HepG2 (cell line): ENCODE measurements around the gene NDRG3. TPM values are rescaled to one million over a fixed set of nuclear protein-coding genes. Genes with fewer than 3 reads are reported as not detected.

Source experiments
- ADNP ChIP-seq: sonication (generic); formaldehyde crosslinking; IDR thresholded peaks from 2 replicates; pipeline ENCODE4 v1.4.0; 2020; ENCODE audit warnings: missing genetic modification reagents
- ARID5B ChIP-seq: IDR thresholded peaks from 2 replicates; pipeline ENCODE4 v1.4.0; 2020; ENCODE audit warnings: mild to moderate bottlenecking, missing genetic modification reagents
- CHD4 ChIP-seq: fragments of 200-600 bp; sonication (generic); IDR thresholded peaks from 2 replicates; pipeline ENCODE4 v1.7.0; 2017; ENCODE audit warnings: mild to moderate bottlenecking, low read length, borderline replicate concordance
- EZH2 ChIP-seq: conservative IDR thresholded peaks from 2 replicates; pipeline ENCODE4 v1.6.1; 2012; ENCODE audit warnings: mild to moderate bottlenecking, low read depth, low read length, moderate library complexity
- MAFK ChIP-seq, 2 experiments: IDR thresholded peaks in 1 of 2; conservative IDR thresholded peaks in 1 of 2; 2 replicates each; pipeline ENCODE4 v1.6.1; 2011; ENCODE audit warnings: improper control_type of control experiment in 2 of 2, low read length in 2 of 2
- SATB2 ChIP-seq: sonication (generic); formaldehyde crosslinking; IDR thresholded peaks from 2 replicates; pipeline ENCODE4 v1.5.0; 2020; ENCODE audit warnings: missing genetic modification reagents
- XBP1 ChIP-seq: sonication (generic); formaldehyde crosslinking; IDR thresholded peaks from 2 replicates; pipeline ENCODE4 v1.5.0; 2020; ENCODE audit warnings: missing genetic modification reagents
- ZBTB10 ChIP-seq: sonication (generic); formaldehyde crosslinking; IDR thresholded peaks from 2 replicates; pipeline ENCODE4 v1.4.0; 2020; ENCODE audit warnings: missing genetic modification reagents, borderline replicate concordance
- ZKSCAN8 ChIP-seq: IDR thresholded peaks from 2 replicates; pipeline ENCODE4 v1.6.1; 2016; ENCODE audit warnings: borderline replicate concordance, missing genetic modification reagents, missing compliant biosample characterization
- ZNF430 ChIP-seq: sonication (generic); formaldehyde crosslinking; IDR thresholded peaks from 2 replicates; pipeline ENCODE4 v1.9.0; 2021; ENCODE audit warnings: mild to moderate bottlenecking, missing genetic modification reagents
- ZNF441 ChIP-seq: sonication (generic); formaldehyde crosslinking; IDR thresholded peaks from 2 replicates; pipeline ENCODE4 v1.7.0; 2021; ENCODE audit warnings: missing genetic modification reagents, borderline replicate concordance
- ZNF446 ChIP-seq: sonication (generic); formaldehyde crosslinking; IDR thresholded peaks from 2 replicates; pipeline ENCODE4 v1.5.0; 2020; ENCODE audit warnings: mild to moderate bottlenecking, missing genetic modification reagents
- ZNF644 ChIP-seq: IDR thresholded peaks from 2 replicates; pipeline ENCODE4 v1.6.1; 2016; ENCODE audit warnings: low read depth
- polyA plus RNA-seq, 8 experiments: library from polyadenylated mRNA; depleted of rRNA in 3 of 8; stranded (reverse) in 7 of 8; unstranded in 1 of 8; fragments of >200 nt; fragmentation: Illumina TruSeq in 4 of 8; extraction: Trizol in 4 of 8; gene quantifications; 2 replicates each; pipeline versions ENCODE4 v1.2.1 to v1.2.3, GENCODE V29; 2011 to 2016; ENCODE audit warnings: low read depth in 4 of 8, missing spikeins in 1 of 8, mixed read lengths in 1 of 8; ENCODE audit not compliant: insufficient read depth in 1 of 8
- total RNA-seq, 5 experiments: library from RNA; depleted of rRNA; stranded (reverse); fragments of >200 nt; fragmentation: Illumina TruSeq; extraction: Trizol; gene quantifications; 2 replicates each; pipeline ENCODE4 v1.2.3, GENCODE V29; 2016; ENCODE audit warnings: low read depth in 1 of 5
- TF ChIP-seq, protein P1 (sequence below): sonication (generic); formaldehyde crosslinking; conservative IDR thresholded peaks from 2 replicates; pipeline ENCODE4 v1.8.0; 2022; ENCODE audit warnings: mild to moderate bottlenecking, moderate library complexity, missing genetic modification reagents
- TF ChIP-seq, protein P2 (sequence below): sonication (generic); formaldehyde crosslinking; IDR thresholded peaks from 2 replicates; pipeline ENCODE4 v1.4.0; 2020; ENCODE audit warnings: missing genetic modification reagents, borderline replicate concordance

NDRG3 gene
- total and polyA plus RNA-seq, 2 of the 13 experiments (the other 11 are each of a cell fraction or from before 2014, with no cell fraction given): 36.0 to 40.5 TPM

DNA sequence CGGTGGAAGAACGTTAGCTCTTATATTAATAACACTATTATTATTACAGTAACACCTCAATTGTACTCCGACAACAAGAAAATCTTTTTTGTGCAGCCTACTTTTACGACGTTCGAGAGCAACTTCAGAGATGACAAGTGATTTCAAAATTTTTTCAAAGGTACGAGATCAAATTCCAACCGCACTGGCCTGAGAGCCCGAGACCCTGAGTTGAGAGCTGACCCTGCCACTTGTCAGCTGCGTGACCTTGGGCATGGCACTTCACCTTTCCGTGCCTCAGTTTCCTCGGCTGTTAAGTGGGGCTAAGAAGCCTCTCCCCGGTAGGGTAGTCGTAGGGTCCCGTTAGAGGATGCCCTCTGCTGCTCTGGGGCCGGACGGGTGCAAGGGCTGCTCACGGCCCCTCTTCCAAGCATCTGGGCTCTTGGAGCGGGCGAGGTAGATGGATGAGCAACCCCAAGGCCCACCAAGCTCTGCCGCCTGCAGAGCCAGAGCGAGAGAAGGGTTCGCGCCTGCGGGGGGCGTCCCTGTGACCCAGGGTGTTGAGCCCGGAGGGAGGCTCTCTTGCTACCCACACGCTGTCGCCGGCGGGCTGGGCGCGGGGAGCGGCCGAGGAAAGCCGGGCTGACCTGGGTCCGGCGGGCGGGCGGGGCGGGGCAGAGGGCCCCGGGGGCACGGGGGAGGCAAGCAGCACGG, 510 bp downstream of the NDRG3 start (continued):
- no peak for TF ChIP-seq ZKSCAN8 (CRISPR knock-in tag)
- TF ChIP-seq, protein P1, sequence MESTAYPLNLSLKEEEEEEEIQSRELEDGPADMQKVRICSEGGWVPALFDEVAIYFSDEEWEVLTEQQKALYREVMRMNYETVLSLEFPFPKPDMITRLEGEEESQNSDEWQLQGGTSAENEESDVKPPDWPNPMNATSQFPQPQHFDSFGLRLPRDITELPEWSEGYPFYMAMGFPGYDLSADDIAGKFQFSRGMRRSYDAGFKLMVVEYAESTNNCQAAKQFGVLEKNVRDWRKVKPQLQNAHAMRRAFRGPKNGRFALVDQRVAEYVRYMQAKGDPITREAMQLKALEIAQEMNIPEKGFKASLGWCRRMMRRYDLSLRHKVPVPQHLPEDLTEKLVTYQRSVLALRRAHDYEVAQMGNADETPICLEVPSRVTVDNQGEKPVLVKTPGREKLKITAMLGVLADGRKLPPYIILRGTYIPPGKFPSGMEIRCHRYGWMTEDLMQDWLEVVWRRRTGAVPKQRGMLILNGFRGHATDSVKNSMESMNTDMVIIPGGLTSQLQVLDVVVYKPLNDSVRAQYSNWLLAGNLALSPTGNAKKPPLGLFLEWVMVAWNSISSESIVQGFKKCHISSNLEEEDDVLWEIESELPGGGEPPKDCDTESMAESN (CRISPR knock-in tag): no peak
- TF ChIP-seq CHD4: no peak
- TF ChIP-seq, protein P2, sequence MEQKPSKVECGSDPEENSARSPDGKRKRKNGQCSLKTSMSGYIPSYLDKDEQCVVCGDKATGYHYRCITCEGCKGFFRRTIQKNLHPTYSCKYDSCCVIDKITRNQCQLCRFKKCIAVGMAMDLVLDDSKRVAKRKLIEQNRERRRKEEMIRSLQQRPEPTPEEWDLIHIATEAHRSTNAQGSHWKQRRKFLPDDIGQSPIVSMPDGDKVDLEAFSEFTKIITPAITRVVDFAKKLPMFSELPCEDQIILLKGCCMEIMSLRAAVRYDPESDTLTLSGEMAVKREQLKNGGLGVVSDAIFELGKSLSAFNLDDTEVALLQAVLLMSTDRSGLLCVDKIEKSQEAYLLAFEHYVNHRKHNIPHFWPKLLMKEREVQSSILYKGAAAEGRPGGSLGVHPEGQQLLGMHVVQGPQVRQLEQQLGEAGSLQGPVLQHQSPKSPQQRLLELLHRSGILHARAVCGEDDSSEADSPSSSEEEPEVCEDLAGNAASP (CRISPR knock-in tag): no peak
- no peak for TF ChIP-seq ZNF644
- no peak for TF ChIP-seq SATB2 (CRISPR knock-in tag)
- no peak; the same call in 1 of the 2 replicates for TF ChIP-seq ARID5B (CRISPR knock-in tag)
- TF ChIP-seq ZNF441: no peak
- no peak for TF ChIP-seq EZH2
- TF ChIP-seq MAFK (conservative IDR thresholded peaks at IDR 0.05 in 1 of 2, IDR thresholded peaks at IDR 0.05 in 1 of 2; ENCODE audit: low read length in 2 of 2): no peak
- TF ChIP-seq ADNP (CRISPR knock-in tag): no peak
- 0 out of 2 replicates have a peak, but pooled peaks have one; percentile 9 for TF ChIP-seq XBP1 (CRISPR knock-in tag)
- TF ChIP-seq ZBTB10 (CRISPR knock-in tag): no peak
- no peak for TF ChIP-seq ZNF446 (CRISPR knock-in tag)
- TF ChIP-seq ZNF430 (CRISPR knock-in tag): no peak
